ENCODE results near the gene ENTR1.

ENTR1 gene, protein sequence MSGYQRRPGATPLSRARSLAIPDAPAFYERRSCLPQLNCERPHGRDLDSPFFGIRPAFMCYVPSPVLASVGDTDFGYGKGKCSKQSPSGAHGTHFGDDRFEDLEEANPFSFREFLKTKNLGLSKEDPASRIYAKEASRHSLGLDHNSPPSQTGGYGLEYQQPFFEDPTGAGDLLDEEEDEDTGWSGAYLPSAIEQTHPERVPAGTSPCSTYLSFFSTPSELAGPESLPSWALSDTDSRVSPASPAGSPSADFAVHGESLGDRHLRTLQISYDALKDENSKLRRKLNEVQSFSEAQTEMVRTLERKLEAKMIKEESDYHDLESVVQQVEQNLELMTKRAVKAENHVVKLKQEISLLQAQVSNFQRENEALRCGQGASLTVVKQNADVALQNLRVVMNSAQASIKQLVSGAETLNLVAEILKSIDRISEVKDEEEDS

DNA sequence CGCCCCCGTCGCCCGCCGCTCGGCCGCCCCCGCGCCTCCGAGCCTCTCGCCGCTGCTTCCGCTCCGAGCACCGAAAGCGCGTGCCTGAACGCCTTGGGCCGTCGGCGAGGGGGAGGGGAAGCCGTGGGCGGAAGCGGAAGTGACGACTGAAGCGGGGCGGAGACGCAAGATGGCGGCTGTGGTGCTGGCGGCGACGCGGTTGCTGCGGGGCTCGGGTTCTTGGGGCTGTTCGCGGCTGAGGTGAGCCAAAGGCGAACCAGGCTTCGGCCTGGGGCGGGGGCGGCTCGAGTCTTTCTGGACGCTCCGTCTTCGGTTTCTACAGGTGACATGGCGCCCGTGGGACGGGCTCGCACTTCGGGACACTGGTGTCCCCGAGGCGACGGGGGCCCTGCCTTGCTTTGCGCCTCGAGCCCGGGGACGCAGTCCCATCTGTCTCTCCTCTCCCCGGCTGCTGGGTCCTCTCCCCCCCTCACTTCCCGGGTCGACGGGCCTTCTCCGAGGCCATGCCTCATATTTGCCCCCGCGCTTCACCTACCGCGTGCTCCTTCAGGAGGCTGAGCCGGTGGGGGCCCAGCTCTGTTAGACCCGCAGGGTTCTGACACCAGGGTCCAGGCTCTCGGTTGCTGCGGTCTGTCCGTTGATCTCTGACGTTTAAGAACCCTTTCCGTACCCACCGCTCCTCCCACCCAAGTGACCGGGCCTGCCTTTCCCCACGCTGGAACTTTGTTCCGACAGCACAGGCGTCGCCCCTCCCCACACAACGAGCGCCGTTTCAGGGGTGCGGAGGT, at the start of gene ENTR1, which contains the start of gene PMPCA:
Gene ENTR1 (minus strand): TSS at position 115 of the 788 bp plus-strand sequence. CDS start 217 bp downstream, outside the sequence.
Gene PMPCA (plus strand): TSS at position 159 of the 788 bp plus-strand sequence. CDS start 11 bp downstream, at position 170.
- peak; percentile 97 for DNase-seq

DNA sequence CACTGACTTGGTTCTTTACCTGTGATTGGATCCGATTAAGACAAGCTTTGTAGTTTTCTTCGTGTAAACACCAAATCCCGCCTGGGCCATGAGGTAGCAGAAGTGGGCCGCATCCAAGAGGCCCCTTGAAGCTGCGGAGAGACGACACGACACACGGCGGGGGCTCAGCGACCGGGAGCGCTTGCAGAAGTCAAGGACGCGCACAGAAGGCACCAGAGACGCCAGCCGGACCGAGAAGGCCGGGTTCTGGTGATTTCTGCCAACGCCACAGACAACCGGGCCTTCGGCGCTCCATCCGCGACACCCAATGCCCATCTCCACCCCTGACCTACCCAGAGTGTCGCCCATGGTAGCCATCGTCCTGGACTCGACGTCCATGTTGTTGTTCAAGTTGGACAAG, 49.0 kb upstream of the ENTR1 start:
- no peak for DNase-seq

DNA sequence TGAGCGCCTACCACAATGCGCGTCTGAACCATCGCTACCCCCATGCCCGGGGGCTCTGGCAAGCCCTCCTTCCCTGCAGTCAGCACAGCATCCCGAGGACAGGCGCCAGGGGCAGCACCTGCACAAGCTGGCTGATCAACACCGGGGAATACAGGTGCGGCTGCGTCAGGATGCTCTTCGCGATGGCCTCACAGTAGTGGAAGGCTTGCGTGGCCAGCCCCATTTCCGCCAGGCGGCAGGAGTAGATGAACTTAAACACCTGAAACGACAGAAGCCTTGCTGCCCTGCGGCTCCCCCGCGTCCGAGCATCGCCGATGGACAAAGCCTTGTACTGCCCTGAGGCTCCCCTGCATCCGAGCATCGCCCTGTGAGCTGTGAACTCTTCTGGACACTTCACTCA, 46.9 kb upstream of the ENTR1 start:
- DNase-seq: no peak

DNA sequence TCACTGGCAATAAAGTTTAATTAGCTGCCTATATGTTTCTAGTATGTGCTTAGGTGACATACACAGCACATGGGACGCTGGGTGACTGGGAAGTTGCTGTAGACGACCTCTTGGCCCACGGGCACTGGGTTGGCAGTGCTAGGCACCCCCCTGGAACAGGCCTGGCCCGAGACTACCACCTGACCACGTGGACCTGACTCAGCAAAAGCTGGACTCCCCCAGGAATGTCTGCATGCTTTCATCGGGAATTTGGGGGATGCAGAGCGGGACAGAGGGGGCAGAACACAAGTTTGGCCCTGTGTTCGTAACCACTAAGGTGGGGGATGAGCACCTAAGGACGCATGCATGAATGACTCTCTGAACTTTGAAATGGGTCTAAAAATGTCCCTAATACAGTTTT, 45.8 kb upstream of the ENTR1 start:
- no peak for DNase-seq

DNA sequence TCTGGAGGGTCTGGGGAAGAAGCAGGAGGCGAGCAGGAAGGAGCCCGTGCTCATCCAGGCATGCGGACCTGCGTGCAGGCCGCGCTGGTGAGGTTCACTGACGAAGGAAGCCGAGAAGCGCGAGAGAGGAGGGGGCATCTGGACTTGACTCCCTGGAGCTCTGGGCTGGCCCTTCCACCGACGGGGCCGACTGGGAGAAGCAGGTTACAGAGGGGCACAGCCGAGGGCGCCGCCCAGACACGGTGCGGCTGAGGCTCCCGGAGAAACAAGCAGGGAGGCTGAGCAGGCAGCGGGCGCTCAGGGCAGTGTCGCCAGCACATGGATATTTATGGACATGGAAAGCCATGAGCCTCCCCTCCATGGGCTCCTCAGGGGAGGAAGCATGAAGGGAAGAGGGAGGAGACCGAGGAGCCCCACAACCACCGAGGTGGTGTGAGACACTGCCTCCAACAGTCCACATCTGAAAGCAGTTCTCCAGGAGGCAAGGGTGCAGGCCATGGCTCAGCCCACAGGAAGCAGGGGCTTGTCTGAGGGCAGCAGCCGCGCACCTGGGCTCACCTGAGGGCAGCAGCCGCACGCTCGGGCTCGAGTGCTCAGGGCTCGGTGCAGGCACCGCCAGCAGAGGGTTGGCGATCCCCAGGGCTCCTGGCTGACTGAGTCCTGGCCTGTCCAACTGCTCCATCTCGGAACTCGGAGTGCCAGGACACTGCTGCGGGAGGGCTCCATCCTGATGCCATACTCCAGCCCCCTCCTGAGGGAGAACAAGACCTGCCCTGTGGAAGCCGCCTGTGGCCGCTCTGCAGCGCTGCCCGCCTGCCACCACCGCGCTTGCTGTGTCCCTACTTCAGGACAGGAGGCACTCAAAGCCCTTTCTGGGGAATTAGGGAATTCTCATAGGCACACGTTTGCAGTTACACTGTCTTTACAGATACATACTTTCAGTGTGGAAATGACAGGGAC, 44.9 kb upstream of the ENTR1 start:
- DNase-seq: no peak

DNA sequence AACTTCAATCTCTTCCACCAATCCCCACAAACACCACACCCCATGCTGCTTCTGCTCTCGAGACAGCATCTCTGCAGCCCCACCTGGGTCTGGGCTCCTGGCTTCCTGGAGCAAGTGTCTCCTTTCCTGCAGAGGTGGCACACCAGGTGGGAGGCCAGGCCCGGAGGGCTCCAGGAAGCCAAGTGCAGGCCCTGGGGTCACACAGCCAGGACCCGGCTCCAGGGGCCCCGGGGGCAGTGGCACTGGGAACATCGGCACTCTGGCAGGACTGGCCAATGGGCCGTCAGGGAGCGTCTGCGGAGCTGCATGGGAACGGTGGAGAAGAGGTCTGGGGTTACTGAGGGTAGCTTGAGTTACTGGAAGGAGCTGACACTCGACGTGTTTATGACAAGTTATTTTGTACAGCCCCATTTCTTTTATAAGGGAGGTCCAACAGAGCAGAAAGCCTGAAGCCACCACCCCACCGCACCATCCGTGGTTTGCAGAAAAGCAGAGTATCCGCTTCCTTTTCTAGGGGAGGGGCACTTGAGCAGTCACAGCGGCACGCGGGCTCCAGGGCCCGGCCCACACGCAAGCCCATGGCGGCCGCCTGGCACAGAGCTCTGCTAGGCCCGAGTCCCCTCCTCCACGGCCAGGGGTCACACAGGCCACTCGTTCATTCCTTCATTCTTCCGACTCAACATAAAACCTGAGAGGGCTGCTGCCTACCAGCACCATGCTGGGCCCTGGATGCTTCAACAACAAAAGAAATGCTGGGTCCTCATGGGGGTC, 43.8 kb upstream of the ENTR1 start:
- DNase-seq: no peak

DNA sequence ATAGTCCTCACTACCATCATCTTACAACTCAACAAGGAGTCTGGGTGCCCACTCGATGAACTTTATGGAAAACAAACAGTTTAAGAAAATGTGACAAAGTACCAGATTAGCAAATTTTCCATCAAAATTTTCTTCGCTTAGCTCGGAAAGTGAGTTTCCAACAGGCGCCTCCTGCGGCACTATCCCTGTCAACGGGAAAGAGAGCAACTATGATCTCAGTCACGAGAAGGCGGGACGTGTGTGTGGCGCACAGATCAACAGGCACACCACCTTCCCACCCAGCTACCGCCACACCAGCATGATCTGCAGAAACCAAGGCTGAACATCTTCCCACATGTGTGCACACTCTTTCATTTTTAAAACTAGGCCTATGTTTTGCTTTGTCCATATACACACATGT, 42.9 kb upstream of the ENTR1 start:
- no peak for DNase-seq

DNA sequence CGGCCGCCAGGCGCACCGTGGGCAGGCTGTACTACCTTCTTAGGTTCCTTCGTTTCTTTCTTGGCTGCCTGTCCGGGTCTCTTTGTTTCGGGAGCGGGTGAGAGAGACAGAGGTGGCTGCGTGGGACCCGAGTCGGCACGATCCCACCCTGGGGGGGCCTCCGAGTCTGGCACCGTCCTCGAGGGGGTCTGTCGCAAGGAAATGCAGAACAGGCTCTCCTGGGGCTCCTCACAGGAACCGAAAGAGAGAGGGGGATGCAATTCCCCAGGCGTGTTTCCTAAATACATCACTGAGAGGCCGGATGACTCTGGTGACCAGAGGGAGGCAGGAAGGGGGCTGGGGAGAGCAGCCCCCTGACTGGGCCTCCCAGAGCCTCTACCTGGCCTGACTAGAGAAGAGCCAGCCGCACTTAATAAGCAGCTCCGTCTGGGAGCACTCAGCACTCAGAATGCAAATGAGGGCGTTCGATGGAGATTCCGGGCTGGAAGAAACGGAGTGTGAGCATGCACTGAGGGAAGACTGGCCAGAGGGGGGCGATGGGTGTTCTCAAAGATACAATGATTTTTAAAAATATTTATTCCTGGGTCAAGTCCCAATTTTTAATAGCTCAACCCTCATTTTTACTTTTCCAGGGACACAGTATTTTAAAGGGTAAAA, 40.9 kb upstream of the ENTR1 start:
- no peak for DNase-seq

DNA sequence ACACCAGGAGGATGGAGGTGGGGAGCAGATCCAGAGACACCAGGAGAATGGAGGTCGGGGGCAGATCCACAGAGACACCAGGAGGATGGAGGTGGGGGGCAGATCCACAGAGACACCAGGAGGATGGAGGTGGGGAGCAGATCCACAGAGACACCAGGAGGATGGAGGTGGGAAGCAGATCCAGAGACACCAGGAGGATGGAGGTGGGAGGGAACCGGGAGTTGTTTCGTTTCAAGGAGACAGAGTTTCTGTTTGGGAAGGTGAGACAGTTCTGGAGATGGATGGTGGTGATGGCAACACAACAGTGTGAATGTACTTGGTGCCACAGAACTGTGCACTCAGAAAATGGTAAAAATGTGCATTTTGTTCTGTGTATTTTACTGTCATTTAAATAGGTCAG, 38.2 kb upstream of the ENTR1 start:
- no peak for DNase-seq

DNA sequence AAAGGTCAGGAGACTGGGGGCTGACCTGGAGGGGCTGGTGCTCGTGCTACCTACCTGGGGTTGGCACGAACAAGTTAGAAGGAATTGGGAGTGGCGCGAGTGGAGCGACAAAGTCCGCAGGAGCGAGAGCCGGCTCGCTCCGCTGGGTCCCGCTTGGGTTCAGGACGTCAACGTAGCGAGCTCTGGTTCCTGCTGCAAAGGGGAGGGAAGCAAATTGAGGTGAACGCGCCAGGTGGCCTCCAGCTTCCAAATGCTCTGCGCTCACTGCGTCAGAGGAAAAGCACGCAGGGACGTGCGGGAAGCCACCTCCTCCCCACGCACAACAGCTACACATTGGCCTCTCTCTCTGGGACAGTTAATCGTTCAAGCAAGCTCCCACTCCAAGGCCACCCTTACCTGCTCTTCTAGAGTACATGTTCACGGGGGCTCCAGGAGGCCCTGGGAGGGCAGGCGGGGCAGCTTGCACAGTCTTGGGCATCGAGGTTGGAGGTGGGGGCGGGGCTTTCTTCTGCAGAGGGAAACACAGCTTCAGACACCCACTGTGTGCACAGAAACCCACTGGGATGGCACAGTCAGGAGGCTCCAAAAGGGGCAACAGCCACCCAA, 36.9 kb upstream of the ENTR1 start:
- DNase-seq: no peak

DNA sequence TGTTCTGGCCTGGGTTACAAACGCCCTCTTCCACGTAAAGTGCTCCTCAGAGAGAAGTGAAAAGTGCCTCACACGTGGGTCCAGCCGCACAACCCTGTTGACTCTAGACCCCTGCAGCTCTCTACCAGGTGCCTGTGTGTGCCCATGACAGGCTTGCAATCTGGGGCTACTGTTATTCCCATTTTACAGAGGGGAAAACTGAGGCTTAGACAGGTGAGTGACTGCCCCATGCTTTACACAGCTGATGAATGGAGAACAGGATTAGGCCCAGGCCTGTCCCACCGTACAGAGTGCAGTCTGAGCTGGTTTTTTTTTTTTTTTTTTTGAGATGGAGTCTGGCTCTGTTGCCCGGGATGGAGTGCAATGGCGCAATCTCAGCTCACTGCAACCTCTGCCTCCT, 35.4 kb upstream of the ENTR1 start:
- DNase-seq: no peak

DNA sequence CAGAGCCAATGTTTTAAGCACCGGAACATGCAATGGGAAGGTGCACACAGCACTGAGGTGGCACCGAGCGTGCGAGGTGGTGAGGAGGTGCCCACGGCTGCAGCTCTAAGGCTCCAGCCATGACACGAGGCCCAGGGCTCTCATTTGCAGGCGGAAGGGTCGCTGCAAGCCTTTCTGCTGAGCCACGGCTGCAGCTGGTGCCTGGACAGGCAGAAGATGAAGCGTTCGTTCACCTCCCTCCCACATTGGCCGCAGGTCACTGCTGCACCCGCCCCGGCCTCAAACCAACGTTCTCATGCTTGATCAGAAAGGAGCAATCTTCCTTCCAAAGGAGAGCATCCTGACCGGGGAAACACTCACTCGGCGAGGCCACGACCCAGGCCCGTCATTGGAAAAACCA, 33.7 kb upstream of the ENTR1 start:
- DNase-seq: no peak

DNA sequence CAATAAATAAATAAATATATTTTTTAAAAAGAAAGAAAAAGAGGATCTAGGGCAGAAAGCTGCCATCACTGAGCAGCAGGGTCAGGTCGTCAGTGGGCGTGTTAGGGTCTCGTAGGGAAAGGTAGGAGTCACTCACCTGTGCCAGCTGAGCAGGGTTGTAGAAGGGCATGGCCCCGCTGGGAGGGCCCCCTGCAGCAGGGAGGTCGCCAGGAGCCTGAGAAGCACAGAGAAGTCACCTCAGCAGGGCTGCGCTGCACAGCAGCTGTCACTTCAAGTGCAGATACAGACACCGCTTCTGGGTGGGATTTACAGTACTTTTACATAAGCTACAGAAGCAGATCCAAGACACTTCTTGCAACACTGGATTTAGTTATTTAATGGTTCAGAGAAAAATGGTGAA, 33.3 kb upstream of the ENTR1 start:
- DNase-seq: no peak

DNA sequence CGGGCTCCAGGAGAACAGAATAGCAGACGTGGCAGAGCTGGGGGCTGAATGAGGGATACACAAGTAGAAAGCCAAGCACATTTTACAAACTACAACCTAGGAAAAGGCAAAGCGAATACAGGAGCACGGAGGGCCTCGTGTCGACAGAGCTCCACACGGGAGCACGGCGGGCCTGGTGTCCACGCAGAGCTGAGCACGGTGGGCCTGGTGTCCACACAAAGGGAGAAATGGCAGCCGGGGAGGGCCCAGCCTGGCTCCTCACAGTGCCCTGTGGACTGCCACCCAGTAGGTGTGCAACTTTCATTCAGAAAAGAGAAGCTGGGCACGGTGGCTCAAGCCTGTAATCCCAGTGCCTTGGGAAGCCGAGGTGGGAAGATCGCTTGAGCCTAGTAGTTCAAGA, 32.7 kb upstream of the ENTR1 start:
- no peak for DNase-seq

DNA sequence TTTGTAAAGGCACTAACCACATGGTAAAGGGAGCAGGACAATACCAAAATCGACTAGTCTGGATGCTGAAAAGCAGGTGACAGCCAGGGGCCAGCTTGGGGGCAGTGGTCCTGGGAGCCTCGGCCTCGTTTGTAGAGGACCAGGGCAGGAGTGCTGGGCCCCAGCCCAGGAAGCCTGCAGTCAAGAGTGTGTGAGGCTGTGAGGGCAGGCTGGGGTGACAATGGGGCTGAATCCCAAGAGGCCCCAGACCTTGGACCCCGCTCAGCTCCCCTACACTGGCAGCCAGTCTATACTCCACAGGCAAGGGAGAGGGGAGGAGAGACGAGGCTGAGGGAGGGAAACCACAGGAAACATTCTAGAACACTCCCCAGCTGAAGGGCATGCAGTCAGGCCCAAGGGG, 31.9 kb upstream of the ENTR1 start:
- DNase-seq: no peak

DNA sequence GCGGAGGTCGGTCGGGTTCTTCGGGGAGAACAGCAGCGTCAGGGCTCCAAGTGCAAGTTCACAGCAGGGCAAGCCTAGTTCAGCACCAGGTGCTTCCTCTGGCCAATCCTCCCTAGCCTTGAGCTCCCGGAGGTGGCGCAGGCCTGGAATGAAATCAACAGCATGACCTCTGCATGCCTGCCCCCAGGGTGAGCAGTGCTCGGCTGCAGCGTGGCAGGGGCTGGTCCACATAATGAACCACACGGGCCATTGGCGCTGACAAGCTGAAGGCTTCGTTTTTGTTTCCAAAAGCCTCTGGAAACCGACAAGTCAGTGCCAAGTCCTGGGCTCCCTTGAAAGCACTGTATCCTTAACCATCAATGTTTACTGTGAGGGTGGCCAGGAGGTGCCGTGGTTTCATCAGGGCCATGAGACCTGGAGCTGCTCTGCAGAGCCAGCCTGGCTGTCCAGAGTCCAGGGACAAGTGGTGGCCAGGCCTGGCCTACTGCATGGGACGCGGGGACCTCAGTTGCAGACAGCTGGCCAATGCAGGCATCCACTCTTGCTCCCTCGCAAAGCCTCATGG, 31.3 kb upstream of the ENTR1 start:
- no peak for DNase-seq

DNA sequence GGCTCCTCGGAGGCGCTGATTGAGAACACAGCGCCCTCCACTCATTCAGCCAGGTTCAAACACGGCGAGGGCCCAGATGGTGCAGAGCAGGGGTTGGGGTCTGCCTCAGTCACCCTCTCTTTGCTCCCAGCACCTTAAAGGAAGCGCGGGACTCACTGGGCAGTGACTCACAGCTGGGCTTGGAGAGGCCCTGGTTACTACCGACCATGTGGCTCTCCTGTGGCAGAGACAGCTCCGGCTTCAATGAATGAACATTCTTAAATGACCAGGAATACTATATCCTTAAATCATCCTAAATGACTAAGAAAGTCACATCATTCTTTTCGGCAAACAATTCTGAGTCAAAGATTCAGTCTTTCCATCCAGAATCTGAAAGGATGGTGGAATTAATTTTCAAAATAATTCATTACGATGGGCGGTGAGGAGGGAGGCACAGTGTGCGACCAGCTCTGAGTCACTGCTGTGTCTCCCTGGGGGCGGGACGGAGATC, 30.8 kb upstream of the ENTR1 start:
- no peak for DNase-seq

DNA sequence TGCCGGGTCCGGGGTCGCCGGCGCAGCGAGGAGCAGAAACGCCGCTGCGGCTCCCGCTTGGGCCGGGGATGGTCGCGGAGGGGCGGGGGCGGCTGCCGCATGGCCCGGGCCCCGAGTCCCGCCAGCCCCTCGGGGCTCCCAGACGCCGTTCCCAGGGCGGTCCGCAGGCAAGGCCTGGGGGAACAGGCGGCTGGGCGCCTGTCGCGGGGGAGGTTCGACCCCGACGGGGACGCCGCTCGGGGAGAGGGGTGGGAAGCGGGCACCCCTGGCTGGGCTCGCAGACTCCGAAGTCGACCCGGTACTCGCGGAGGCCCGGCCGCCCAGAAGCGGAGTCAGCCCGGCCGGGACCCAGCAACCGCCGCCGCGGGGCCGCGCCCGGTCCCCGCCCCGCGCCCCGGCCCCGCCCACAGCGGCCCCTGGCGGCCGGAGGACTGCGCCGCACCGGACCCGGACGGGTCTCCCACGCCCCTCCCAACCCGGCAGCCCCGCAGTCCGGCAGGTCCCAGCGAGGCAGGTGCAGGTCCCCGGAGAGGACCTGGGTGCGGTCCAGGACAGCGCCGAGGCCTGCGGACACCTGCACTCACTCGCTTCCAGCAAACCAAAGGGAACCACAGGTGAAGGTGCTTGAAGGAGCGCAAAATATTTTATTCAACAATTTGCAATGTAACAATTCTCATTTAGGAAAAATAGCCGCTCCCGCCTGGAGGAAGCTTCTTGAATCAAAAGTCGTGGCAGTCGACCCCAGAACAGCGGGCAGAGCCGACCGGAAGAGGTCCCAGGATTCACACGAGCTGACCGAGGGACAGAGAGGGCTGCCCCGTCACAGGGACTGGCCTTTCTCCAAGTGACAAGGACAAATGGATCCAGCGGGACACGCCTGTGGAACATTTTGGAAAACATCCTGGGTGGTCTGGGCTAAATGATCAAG, 29.3 kb upstream of the ENTR1 start, which contains the start of gene INPP5E:
Gene INPP5E (minus strand): TSS at position 365 of the 928 bp plus-strand sequence. CDS start 426 bp downstream, outside the sequence.
- DNase-seq: peak; percentile 85

Measured in activated naive CD4-positive, alpha-beta T cell treated with anti-CD3 and anti-CD28 coated beads, Interleukin-2, amount 50 U/mL, for 16 hours (primary cell).